Measurements from ENCODE around the gene KDM4B. TPM values are rescaled to one million over a fixed set of nuclear protein-coding genes. Genes with fewer than 3 reads are reported as not detected.

The KDM4B gene
- total RNA-seq, 4 donors from 2014 or later: 16.3 to 38.3 (median 22.4) TPM

DNA sequence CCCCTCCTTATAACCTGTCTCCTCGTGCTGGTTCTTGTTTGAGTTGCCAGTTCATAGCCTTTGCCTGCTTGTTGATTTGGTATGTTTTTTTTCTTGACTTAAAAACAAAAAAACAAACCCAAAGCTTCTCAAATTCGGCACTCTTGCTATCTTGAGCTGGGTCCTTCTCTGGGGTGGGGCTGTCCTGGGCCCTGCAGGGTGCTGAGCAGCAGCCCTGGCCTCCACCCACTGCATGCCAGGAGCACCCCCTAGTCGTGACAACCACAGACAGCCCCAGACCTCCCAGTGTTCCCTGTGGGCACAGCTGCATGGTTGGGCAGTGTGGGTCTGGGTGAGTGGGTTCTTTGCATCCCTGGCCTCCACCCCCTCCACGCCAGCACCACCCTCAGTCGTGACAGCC lies 27.8 kb downstream of the KDM4B start:
- TF ChIP-seq, protein P1, sequence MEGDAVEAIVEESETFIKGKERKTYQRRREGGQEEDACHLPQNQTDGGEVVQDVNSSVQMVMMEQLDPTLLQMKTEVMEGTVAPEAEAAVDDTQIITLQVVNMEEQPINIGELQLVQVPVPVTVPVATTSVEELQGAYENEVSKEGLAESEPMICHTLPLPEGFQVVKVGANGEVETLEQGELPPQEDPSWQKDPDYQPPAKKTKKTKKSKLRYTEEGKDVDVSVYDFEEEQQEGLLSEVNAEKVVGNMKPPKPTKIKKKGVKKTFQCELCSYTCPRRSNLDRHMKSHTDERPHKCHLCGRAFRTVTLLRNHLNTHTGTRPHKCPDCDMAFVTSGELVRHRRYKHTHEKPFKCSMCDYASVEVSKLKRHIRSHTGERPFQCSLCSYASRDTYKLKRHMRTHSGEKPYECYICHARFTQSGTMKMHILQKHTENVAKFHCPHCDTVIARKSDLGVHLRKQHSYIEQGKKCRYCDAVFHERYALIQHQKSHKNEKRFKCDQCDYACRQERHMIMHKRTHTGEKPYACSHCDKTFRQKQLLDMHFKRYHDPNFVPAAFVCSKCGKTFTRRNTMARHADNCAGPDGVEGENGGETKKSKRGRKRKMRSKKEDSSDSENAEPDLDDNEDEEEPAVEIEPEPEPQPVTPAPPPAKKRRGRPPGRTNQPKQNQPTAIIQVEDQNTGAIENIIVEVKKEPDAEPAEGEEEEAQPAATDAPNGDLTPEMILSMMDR (IDR thresholded peaks at IDR 0.05): no peak
- DNase-seq (ENCODE audit: low spot score) (no peak), ATAC-seq (ENCODE audit: low FRiP score) (no peak)

DNA sequence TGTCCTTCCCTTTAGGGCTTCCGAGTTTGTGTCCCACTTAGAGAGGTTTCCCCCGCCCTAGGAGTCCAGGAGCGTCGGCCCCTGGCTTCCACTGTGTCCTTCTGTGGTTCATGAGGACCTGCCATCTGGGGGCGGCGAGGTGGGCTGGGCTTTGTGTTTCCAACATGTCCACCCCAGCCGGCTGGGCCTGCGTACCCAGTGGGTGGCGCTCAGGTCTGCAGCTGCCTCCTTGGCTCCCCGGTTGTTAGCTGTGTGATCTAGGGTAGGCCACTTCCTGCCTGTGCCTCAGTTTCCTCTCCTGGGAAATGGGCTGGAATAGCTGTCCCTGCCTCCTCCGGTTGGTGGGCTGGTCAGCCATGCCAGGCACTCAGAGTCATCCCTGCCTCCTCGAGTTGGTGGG lies 28.4 kb downstream of the KDM4B start:
- no peak for DNase-seq (ENCODE audit: low spot score)
- no peak for ATAC-seq (ENCODE audit: low FRiP score)
- TF ChIP-seq, protein P1 (IDR thresholded peaks at IDR 0.05): no peak

DNA sequence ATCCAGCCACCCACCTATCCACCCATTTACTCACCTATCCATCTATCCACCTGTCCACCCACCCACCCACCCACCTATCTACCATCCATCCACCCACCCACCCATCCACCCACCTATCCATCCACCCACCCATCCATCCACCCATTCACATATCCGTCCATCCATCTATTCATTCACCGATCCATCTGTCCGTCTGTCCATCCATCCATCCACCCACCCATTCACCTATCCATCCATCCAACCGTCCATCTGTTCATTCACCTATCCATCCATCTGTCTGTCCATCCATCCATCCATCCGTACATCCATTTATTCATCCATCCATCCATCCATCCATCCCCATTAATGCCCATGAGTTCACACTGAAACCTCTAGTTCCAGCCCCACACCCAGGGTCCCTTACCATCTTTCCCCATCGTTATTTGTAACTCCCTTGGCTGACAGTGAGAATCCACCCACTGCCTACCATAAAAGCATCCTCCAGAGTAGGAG lies 31.3 kb downstream of the KDM4B start:
- ATAC-seq (ENCODE audit: low FRiP score) (no peak), DNase-seq (ENCODE audit: low spot score) (no peak)
- TF ChIP-seq, protein P1 (IDR thresholded peaks at IDR 0.05): no peak

DNA sequence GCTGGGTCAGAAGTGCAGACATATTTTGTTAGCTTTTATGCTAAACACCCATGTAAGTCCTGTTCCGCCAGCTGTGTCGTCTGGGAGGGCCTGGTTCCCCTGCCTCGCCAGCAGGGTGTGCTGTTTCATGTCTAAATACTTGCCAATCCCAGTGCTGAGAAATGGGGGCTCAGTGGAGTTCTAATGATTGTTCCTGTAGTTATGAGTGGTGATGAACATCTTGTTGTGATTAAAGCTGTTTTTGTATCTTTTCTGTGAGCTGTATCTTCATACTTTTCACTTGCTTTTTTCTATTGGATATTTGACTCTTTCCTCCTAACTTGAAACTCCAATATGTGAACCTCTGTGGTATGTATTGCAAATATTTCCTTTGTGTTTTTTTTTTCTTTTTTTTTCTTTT lies 32.7 kb downstream of the KDM4B start:
- ATAC-seq (ENCODE audit: low FRiP score): no peak
- TF ChIP-seq, protein P1 (IDR thresholded peaks at IDR 0.05): no peak
- no peak for DNase-seq (ENCODE audit: low spot score)

DNA sequence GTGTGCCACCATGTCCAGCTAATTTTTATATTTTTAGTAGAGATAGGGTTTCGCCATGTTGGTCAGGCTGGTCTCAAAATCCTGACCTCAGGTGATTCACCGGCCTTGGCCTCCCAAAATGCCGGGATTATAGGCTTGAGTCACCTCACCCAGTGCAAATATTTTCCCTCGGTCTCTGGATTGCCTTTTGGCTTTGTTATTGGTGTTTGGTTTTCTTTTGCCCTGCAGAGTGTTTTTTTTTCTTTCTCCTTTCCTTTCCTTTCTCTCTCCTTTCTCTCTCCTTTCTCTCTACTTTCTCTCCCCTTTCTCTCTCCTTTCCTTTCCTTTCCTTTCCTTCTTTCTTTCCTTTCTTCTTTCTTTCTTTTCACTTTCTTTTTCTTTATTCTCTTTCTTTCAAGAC lies 33.2 kb downstream of the KDM4B start:
- no peak for DNase-seq (ENCODE audit: low spot score)
- ATAC-seq (ENCODE audit: low FRiP score): no peak
- TF ChIP-seq, protein P1 (IDR thresholded peaks at IDR 0.05): no peak

DNA sequence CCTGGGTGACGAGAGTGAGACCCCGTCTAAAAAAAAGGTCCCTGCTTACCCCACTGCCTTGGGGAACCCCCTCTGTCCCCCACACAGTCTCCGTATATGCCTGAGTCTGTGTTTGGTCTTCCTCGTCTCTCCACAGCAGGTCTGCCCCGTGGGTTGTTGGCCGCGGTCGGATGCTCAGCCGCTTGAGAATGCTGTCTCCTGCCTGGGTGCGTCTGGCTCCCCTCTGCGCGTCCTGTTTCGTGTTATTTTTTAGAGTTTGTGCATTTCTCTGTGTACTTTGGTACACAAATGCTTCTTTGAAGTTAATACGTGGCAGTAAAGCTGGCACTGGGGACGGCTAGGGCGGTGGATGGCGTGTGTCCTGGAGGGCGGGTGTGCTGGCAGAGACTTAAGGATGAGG lies 34.9 kb downstream of the KDM4B start:
- no peak for ATAC-seq (ENCODE audit: low FRiP score)

DNA sequence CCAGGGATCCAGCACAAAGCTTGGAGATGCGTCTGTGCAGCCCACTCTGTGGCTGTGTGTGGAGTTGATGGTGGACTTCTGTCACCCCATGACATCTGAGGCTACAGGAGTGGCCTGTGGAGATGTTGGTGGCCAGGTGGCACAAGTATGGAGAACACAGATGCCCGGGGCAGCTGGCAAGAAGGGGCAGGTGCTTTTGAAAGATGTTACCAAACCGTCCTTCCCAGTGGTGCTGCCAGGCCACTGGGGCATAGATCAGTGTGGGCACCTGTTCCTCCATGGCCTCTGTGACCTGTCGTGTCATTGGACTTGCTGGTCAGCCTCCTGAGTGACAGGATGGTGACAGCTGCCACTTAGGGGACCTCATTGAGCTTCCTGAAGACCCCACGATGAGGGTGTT lies 36.2 kb downstream of the KDM4B start:
- ATAC-seq (ENCODE audit: low FRiP score): no peak
- no peak for DNase-seq (ENCODE audit: low spot score)
- TF ChIP-seq, protein P1 (IDR thresholded peaks at IDR 0.05): no peak

More for the DNA sequence above, 34.9 kb downstream of the KDM4B start:
- TF ChIP-seq, protein P1 (IDR thresholded peaks at IDR 0.05): no peak
- DNase-seq (ENCODE audit: low spot score): no peak

Measured in omental fat pad (tissue), 4 donors.